Ecto neural progenitor cell (in vitro differentiated cells): ENCODE data around the gene UROC1.
A peak's percentile ranks its signal among the peaks of the same experiment; 100 is the strongest.

Source experiments
- DNase-seq: peaks from one replicate; pipeline ENCODE4 v3.0.0-alpha.2; 2018; ENCODE audit warnings: low spot score

UROC1 gene

DNA sequence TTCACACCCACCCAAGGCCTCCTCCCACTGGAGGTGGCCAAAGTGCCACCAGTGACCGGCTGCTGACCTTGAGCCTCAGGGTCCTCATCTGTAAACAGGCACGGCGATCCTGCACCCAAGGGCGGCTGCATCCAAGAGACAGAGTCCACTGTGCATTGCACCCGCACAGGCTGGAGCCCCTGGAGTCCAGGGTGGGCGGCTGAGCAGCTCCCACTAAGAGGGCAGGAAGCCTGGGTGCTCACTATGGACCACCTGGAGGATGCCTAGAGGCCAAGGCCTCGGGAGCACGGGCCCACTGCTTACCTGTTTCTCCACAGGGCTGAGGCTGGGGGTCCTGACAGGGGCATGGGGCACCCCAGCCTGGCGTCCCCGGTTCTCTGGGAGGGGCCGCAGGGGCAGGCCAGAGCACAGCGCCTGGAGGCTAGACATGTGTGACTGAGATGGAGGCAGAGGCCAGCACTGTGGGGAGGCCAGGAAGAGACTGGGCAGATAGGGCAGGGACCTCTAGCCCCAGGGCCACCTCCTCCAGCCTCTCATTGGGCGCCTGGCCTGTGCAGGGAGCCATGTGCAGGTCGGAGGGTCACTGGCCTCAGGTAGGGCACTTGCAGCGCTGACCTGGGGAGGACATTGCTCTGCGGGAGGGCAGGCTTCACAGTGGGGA, at the start of gene UROC1:
UROC1 (minus strand) TSS at position 483 of the 661 bp plus-strand sequence; CDS start at position 429, 54 bp downstream.
- DNase-seq = no peak

DNA sequence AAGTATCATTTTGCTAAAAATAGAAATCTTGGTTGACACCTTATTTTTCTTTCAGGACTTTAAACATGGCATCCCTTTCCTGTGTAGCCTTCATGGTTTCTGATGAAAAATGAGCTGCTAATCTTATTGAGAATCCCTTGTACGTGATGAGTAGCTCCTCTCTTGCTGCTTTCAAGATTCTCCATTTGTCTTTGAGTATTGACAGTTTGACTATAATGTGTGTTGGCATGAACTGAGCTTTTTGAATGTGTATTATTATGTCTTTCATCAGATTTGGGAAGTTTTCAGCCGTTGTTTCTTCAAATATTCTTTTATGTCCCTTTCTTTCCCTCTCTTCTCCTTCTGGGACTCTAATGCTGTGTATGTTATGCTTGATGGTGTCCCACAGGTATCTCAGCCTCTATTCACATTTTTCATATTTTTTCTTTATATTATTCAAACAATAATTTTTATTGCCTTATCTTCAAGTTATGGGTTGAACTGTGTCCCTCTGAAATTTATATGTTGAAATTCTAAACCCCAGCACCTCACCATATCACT, 45.2 kb upstream of the UROC1 start:
- no peak for DNase-seq

DNA sequence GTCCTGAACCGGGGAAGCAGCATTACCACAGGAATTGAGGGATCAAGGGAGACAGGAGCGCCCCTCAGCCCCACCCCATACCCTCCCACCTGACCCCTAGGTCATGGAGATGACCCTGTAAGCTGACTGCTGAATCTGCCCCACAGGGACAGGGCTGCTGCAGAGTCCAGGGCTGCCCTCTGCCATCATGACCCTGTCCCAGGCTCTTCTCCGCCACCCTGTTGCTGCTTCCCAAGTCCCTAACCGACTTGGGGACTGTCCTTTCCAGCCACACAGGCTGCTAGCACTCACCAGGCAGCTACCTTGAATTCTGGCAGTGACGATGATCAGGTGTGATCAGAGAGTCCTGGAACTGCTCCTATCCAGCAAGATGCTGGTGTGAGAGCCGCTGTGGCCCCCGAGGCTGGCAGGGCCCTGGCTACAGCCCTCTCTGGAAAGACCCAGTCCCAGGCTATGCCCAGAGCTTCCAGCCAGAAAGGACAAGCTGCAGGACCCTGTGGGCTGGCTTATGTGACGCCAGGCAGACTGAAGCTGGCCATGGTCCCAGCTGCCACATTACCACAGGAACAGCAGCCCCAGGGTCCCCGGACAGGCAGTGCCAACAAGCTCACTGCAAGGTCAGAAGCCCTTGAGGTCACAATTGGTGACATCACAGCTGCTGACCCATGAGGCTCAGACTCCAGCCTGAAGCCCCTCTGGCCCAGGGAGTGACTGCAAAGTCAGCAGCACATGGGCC, 40.9 kb upstream of the UROC1 start, which contains the start of gene C3orf22:
C3orf22 (minus strand) TSS at position 597 of the 736 bp plus-strand sequence. CDS start 5,542 bp downstream, outside the sequence.
- DNase-seq = peak; percentile 46

DNA sequence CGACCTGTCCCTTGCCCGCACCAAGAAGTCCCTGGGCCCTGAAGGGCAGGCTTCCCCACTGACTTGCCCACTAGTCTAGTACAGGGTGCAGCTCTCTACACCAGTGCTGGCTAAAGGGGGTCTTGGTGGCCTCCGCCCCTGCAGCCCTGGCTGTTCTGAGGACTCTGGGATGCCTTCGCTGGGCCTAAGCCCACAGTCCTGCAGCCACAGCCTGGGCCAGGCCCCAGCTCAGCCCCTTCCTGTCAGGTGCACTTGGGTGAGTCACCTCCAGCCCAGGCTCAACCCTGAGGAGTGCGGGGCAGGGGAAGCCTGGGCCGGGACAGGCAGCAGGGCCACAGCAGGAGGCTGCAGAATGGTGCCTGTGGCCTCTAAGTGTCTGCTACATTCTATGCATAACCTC, 40.2 kb upstream of the UROC1 start:
- DNase-seq = peak; percentile 40

DNA sequence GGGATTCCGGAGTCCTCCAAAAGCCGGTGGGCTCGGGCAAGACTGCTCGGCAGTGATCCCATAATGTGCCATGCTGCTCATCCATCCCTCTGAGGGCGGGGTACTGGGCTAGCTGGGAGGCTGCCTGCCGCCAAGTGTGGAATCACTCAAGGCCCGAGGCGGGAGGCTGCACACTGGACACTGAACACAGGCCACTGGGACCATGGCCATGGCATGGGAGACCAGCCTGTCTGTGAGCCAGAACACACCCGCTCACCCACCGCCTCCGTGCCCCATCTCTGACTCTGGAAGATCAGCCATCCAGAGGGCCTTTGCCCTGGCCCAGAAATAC, 39.8 kb upstream of the UROC1 start:
- DNase-seq = no peak

DNA sequence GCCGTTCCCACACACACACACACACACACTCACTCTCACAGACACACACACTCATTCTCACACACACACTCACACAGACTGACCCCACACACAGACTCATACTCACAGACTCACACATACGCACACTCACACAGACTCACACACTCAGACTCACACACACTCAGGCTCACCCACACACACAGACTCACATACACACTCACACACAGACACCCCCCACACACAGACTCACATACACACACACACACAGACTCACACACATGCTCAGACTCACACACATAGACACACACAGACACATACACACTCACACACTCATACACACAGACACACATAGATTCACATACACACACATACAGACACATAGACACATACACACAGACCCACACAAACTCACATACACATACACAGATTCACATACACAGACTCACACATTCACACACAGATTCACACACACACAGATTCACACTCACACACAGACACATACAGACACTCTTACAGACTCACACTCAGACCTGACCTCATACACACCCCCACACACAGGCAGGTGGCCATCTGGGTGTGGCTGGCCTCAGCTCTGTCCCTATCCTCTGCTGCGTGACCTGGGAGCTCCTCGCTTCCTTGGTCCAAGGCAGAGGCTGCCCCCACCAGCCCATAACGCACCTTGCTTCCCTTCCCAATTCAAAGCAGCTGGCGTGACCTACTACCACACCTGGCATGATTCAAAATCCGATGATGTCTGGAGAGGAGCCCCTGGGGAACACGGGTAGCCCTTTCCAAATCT, 39.3 kb upstream of the UROC1 start:
- DNase-seq = no peak

DNA sequence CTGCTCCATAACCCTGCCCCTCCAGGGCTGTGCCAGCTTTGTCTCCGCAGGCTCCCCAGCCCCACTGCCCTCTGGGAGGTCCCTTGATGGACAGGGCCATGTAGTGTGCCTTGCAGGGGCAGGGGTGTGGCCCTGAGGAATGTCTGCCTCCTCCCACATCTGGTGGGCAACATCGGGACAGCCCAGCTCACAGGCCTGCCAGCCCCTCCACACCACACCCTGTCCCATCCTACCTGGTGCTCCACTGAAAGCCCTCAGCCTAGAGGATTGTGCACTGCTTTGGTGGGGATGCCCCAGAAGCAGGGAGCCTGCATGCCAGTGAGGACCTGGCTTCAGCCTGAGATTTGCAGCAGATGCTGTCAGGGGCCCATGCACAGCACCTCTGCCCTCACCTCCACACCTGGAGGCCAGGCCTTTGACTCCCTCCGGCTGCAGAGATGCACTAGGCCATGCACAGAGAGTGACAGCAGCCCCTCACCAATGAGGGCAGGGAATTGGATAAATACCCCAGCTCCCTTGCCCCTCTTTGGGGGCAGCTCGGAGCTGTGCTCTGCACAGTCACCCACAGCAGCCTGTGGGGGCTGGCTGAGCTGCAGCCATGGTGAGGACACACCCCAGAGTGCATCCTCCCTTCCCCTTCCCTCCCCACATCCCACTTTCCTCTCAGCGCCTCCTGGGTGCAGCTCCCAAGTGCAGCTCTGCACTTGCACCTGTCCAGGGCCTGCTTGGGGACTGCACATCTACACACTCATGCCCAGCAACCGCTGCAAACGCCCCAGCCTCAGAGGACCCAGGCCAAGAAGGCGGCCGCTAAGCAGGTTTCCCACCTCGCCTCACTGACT, 38.4 kb upstream of the UROC1 start:
- DNase-seq = peak; percentile 40

DNA sequence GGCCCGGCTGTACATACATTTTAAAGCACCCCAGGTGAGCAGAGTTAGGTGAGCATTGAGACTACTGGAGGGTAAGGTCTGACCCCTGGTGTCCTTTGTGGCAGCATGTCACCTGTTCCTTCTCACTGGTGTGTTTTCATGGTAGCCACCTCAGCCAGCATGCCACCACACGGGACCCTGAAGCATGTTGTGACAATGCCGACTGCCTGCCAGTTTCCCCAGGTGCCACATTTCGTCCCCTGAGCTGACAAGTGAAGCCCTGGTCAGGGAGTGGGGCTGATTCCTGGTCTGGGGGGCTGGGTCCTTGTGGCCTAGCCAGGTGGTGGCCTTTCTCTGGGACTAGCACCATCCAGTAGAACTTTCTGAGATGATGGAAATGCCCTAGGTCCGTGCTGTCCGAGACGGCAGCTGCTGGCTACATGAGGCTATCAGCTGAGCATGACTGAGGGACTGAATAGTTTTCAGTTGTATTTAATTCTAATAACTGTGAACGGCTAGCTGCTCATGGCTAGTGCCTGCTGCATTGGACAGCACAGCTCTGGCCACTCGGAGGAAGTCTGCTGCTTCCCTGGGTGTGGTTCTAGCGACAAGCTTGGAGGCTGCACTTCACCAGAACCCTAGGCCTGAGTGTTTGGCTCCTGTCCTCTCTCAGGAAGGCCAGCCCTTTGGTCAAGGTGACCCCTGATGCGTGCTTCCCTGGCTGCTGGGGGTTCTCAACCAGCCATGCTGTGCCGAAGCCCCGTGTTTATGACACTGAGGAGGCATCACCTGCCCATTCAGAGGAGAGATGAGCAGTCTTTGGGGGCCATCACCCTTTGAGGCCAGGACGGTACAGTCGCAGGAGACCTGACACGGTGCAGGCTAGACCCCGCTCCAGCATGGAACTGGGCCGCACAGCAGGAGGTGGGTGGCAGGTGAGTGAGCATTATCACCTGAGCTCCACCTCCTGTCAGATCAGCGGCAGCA, 37.3 kb upstream of the UROC1 start:
- no peak for DNase-seq

DNA sequence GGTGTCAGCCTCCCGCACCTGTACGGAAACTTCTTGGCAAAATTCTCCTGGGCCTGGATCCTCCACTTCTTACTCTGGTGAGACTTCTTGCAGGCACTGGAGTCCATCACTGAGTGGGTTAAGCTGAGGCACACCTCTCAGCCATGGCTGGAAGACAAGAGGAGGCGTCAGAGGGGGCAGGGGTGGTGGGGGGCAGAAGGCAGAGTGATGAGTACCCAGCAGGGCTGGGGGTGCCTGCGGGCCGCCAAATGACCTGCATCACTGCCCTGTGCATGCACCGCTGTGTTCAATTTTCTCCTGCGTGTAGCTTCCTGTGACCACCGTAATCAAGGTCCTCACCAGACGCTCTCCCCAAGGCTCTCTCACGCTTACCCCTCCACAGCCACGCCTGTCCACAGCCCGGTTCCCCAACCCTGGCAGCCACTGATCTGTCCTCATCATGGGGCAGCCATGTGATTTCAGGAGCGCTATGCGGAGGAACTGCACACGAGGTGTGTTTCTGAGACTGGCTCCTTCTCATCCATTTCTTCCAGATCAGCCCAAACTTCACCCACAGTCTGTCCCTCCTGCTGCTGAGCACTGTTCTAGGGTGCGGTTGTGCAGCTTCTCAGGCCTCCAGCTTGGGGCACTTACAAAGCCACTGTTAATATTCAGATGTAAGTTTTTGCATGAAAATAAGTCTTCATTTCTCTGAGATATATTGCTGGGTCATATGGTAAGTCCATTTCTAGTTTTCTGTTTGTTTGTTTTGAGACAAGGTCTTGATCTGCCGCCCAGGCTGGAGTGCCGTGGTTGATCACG, 35.9 kb upstream of the UROC1 start:
- DNase-seq = peak; percentile 38

DNA sequence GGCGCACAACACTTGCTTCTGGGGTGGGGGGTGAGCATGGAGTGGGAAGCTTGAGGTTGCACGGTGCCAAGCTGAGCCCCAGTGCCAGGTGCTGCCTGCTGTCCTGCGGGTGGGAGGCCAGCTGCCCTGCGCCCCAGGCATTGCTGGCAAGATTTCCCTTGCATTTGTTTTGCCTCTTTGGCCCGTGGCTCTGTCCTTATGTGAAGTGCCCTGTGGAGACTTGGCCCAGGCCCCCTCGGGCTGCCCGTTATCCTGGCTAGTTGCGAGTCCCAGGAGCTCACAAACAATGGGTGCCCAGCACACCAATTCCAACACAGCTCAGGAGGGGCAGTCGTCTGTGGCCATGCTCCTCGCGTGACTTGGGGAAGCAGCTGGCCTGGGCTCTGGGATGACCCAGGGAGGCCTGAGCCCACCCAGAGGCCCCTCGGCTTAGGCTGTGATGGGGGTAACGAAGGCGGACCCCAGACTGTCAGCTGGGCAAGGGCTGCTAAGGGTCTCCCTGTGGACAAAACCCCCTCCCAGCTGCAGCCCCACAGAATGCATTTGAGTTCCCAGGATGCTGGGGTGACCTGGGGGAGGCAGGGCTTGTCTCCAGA, 35.2 kb upstream of the UROC1 start:
- peak; percentile 44 for DNase-seq

DNA sequence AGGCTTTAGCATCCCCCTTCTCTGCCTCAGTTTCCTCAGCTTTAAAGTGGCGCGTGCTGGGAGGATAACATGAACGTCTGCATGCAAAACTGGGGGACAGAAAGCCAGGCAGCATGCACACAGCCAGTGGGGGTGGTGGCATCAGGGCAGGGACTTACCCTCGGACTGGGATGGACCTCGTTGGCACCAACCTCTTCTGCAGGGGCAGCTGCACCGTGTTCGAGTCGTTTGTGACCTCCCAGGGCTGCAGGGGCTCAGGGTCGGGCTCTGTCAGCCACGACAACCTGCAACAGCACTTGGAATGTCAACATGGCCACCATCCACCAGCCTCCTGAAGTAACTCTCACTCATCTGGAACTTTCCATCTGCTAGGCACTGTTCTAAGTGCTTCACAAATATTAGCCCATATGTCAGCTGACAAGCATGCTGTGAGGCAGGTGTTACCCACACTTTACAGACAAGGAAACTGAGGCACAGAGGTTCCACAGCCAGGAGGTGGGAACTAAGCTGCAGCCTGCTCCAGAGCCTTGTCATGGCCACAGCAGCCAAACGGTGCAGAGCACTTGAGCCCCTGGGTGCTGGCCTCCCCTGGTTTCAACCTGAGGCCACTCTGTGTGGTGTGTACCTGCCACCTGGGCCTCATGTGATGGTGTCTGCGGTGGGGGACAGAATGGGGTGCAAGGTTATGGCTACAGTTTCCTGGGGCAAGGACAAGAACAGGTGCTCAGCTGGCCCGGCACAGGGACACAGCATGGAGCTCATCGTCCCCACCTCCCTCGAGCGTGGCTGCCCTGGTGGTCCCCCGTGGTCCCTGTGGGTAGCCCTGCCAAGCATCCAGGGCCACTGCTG, 34.5 kb upstream of the UROC1 start:
- peak; percentile 48 for DNase-seq

DNA sequence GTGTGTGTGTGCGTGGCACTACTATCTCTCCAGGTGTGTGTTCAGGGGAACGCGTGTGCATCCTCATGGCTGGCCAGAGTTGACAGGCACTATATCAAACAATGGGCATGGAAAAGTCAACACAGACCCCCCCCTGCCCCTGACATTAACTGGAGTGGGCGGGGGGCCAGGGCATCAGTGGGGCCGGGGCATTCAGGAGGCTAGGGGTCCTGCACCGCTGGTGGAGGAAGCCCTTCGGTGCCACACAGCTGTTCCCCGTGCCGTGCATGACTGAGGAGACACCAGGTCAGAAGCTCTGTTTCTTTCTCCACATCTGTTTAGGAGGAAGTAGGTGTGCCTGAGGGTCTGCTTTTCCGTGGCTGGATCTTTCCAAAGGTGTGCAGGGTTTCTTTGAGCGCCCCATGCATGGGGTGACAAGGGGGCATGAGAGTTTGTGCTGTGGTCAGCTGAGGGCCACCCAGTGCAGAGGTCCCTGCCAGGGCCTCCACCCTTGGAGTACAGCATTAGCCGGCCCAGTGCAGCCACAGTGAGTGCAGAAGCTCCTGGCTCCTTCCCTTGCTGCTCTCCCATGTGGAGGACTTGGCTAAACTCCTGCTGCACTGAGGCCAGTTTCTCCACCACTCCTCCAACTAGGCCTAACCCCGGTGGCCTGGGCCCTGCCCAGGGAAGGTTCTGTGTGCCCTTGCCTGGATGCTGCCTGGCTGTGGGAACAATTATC, 33.7 kb upstream of the UROC1 start:
- DNase-seq = peak; percentile 32

DNA sequence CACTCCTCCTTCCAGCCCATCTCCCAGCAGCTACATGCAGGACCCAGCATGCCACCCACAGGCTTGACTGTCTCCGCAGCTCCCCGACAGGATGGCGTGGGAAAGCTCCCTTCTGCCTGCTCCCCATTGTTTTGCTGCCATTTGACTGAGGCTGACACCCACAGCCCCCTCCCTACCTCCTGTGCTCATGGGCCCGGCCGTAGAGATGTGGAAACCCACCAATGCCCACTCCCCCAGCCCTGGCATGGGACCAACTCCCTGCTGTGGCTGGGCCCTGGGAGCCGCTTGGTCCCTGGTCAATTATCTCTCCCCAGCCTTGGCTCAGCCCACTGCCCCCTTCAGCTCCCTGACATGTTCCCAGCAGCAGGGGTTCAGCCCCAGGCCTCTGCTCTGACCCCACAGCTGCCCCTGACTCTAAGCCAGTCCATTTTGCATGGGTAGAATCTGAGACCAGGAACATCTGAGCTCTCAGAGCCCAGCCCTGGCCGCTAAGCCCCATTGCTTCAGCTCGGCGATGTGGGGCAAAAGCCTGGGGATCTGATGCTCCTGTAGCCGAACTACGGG, 33.0 kb upstream of the UROC1 start:
- peak; percentile 57 for DNase-seq

DNA sequence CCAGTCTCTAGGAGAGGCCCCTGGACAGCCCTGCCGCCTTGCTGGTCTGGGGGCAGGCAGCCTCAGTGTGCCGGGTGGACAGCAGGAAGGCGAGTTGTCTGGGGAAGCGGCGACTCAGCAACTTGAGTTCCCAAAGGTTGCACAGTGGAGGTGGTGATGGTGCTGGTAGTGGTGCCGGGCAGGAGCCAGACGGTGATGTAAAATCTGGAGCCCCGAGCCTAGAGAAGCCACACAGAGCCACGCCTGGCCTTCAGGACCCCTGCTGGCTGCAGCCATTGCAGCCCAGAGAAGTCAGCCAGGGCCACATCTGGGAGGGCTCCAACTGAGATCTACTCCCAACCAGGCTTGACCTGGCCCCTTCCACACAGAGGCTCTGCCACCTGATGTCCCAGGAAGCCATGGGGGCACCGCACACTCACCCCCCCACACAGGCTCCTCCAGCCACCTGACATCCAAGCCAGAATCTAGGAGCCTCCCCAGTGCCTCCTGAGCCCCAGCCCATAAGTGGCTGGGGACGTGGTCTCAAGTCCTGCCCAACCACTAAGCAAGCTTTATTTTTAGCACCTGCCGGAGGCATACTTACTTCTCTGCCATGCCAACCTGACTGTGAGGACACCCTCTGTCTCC, 32.4 kb upstream of the UROC1 start:
- DNase-seq = peak; percentile 47

DNA sequence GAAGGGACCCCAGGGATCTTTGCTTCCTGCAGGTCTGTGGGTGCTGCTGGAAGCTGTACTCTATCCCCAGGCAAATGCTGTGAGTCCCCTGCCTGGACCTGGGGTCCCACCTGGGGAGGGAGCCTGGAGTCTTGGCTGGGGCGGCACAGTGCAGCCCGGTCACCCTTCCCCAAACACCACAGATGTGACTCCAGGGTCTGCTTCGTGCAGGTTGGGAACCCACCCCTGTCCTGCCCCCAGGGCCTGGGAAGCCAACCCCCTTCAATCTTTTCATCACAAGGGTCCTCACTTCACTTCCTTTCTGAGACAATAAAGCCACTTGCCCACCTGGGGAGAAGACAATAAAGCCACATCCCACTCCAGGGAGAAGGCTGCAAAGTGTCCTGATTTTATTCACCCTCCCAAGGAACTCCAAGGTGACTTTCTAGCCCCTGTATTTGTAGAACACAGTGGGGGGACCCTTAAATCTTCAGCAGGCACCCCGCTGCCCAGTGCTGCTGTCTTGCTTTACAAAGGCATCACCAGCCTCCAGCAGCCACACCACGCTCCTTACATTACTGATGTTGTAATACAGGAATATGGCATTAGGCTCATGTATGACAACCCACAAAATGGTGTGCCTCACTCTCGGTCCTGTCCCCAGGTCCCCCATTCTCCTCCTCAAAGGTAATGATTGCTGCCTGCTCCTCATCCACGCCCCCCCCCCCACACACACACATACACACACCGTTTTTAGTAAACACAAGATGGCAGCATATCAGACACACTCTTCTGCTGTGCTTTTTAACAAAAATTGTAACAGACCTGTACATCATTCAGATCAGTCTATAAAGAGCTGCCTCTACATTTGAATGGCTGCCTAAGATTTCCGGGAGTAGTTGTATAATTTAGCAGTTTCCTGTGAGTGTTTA, 31.2 kb upstream of the UROC1 start:
- peak; percentile 40 for DNase-seq

DNA sequence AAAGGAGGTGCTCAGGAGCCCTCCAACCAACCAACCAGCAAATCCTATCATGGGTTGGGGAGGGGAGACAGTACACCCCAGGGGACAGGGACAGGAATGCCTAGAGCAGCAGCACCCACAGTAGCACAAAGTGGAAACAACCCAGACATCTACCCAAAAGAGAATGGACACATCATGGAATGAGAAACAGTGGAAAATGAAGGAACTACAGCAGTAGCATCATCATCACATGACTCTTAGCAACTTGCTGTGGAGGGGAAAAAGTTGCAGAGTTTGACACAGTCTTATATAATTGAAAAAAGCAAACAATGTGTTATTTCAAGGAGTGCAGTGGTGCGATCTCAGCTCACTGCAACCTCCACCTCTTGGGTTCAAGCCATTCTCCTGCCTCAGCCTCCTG, 30.1 kb upstream of the UROC1 start:
- no peak for DNase-seq
